ENCODE measurements around the gene BHLHE40.
A peak's percentile ranks its signal among the peaks of the same experiment; 100 is the strongest.

Gene BHLHE40

GRCh38 chr3:4983739-4984510, 4.7 kb downstream of the BHLHE40 start:
- no peak for DNase-seq (ENCODE audit: extremely low read depth, low read depth)
- TF ChIP-seq CTCF (IDR thresholded peaks at IDR 0.05; ENCODE audit: low read depth, low read length, missing control alignments) = no peak
- H3K4me3 ChIP-seq (replicated peaks; ENCODE audit: low read depth, low read length) = no peak overlapping the region

GRCh38 chr3:4984511-4984864, 5.3 kb downstream of the BHLHE40 start:
- H3K4me3 ChIP-seq (replicated peaks; ENCODE audit: low read depth, low read length) = no peak overlapping the region
- DNase-seq (ENCODE audit: extremely low read depth, low read depth) = no peak
- TF ChIP-seq CTCF (IDR thresholded peaks at IDR 0.05; ENCODE audit: low read depth, low read length, missing control alignments) = no peak

- no peak overlapping the region for H3K4me3 ChIP-seq (replicated peaks; ENCODE audit: low read depth, low read length)
- DNase-seq (ENCODE audit: extremely low read depth, low read depth) = no peak
- no peak for TF ChIP-seq CTCF (IDR thresholded peaks at IDR 0.05; ENCODE audit: low read depth, low read length, missing control alignments)
These were observed 6.3 kb downstream of the BHLHE40 start for GRCh38 chr3:4985330-4986174.

GRCh38 chr3:4986175-4986781, 7.0 kb downstream of the BHLHE40 start:
- TF ChIP-seq CTCF (IDR thresholded peaks at IDR 0.05; ENCODE audit: low read depth, low read length, missing control alignments) = no peak
- H3K4me3 ChIP-seq (replicated peaks; ENCODE audit: low read depth, low read length) = peak overlapping the region; percentile 29
- DNase-seq (ENCODE audit: extremely low read depth, low read depth) = no peak

GRCh38 chr3:4986782-4987537, 7.7 kb downstream of the BHLHE40 start:
- DNase-seq (ENCODE audit: extremely low read depth, low read depth) = peak; percentile 84

More at GRCh38 chr3:4986782-4987537, 7.7 kb downstream of the BHLHE40 start:
- H3K4me3 ChIP-seq (replicated peaks; ENCODE audit: low read depth, low read length) = peak overlapping the region; percentile 29
- no peak for TF ChIP-seq CTCF (IDR thresholded peaks at IDR 0.05; ENCODE audit: low read depth, low read length, missing control alignments)
